Erythroblast (primary cell): ENCODE results near the gene DHX34.
A peak's percentile ranks its signal among the peaks of the same experiment; 100 is the strongest.
"Not testable (repeated sequence)": the region's sequence is repeated elsewhere in the genome, so short reads cannot be mapped to it uniquely, and the experiment has no call there.

Experiments
- DNase-seq, 2 experiments: peaks; one replicate each; lab custom pipeline; 2025; lab: John Stamatoyannopoulos, UW
- GATA1 ChIP-seq: IDR thresholded peaks from 2 replicates; pipeline ENCODE4 v1.6.1; 2011; ENCODE audit warnings: low read depth, mild to moderate bottlenecking, control low read depth, low read length, moderate library complexity
- POLR2A ChIP-seq: IDR thresholded peaks from 2 replicates; pipeline ENCODE4 v1.6.1; 2011; ENCODE audit warnings: mild to moderate bottlenecking, low read length

DHX34 gene

GRCh38 chr19:47341734-47342133 lies 7.4 kb upstream of the DHX34 start:
- no peak for TF ChIP-seq GATA1
- TF ChIP-seq POLR2A: no peak
- peak in 1 of 2 experiments; percentile 21 for DNase-seq

GRCh38 chr19:47343194-47343802 lies 5.8 kb upstream of the DHX34 start:
- TF ChIP-seq GATA1 (no peak), POLR2A (no peak)
- no peak for DNase-seq

GRCh38 chr19:47344425-47344824 lies 4.7 kb upstream of the DHX34 start:
- no peak for TF ChIP-seq POLR2A
- no peak for TF ChIP-seq GATA1
- DNase-seq: no peak

- not testable (repeated sequence) for DNase-seq
Measured at GRCh38 chr19:47346024-47346423, 3.1 kb upstream of the DHX34 start.

- TF ChIP-seq GATA1 (no peak), POLR2A (no peak)
- DNase-seq: no peak
Measured at GRCh38 chr19:47350630-47351029, 1.5 kb downstream of the DHX34 start.

GRCh38 chr19:47351548-47351947 lies 2.4 kb downstream of the DHX34 start:
- TF ChIP-seq GATA1: no peak
- peak; percentile 29 for TF ChIP-seq POLR2A
- peak; percentile 38 to 65 for DNase-seq

GRCh38 chr19:47352095-47352494 lies 3.0 kb downstream of the DHX34 start:
- DNase-seq: peak; percentile 33 to 44
- no peak for TF ChIP-seq GATA1
- no peak for TF ChIP-seq POLR2A

GRCh38 chr19:47353307-47353712 lies 4.2 kb downstream of the DHX34 start:
- TF ChIP-seq POLR2A (no peak), GATA1 (no peak)
- DNase-seq: no peak

- TF ChIP-seq POLR2A (no peak), GATA1 (no peak)
- no peak for DNase-seq
Measured at GRCh38 chr19:47356900-47357299, 7.8 kb downstream of the DHX34 start.

- peak in 1 of 2 experiments; percentile 25 for DNase-seq
- no peak for TF ChIP-seq POLR2A
- TF ChIP-seq GATA1: no peak
Measured at GRCh38 chr19:47357788-47358680, 8.9 kb downstream of the DHX34 start.

GRCh38 chr19:47358936-47359335 lies 9.8 kb downstream of the DHX34 start:
- no peak for TF ChIP-seq GATA1
- TF ChIP-seq POLR2A: no peak
- no peak for DNase-seq

- DNase-seq: no peak
- no peak for TF ChIP-seq GATA1
- no peak for TF ChIP-seq POLR2A
Measured at GRCh38 chr19:47362321-47362720, 13.2 kb downstream of the DHX34 start.

- DNase-seq: no peak
- no peak for TF ChIP-seq GATA1
- no peak for TF ChIP-seq POLR2A
Measured at GRCh38 chr19:47363758-47364531, 14.8 kb downstream of the DHX34 start.

GRCh38 chr19:47365455-47365854 lies 16.3 kb downstream of the DHX34 start:
- not testable (repeated sequence) for DNase-seq
